B cell (primary cell): Measurements from ENCODE around the gene TEKT5. TPM values are rescaled to one million over a fixed set of nuclear protein-coding genes. Genes with fewer than 3 reads are reported as not detected.

ENCODE experiments used
- ATAC-seq: fragments of 200-7000 bp; cut with Tn5 transposase; one replicate; pipeline ENCODE4 v1.10.0; 2021; ENCODE audit warnings: low read depth, mild to moderate bottlenecking, moderate number of reproducible peaks, moderate library complexity
- CTCF ChIA-PET: fragments of 350-600 bp; sonication (Branson Sonifier 250); formaldehyde crosslinking; loops from one replicate; lab custom pipeline; 2021; ENCODE audit warnings: antibody characterized with exemption, inconsistent platforms; lab: Charles Lee
- POLR2A ChIA-PET: fragments of 350-600 bp; sonication (Branson Sonifier 250); formaldehyde crosslinking; loops from one replicate; lab custom pipeline; 2021; ENCODE audit warnings: antibody characterized with exemption; lab: Charles Lee
- DNase-seq: peaks from one replicate; pipeline ENCODE4 v3.0.0; 2013
- H2AFZ ChIP-seq: 2 replicates; pipeline ENCODE4 v1.6.1; 2012; ENCODE audit warnings: mild to moderate bottlenecking, low read depth, low read length; ENCODE audit not compliant: insufficient read depth, poor library complexity, severe bottlenecking
- H3K27ac ChIP-seq, 2 donors: 1 replicate in 1 of 2; 2 replicates in 1 of 2; pipeline ENCODE4 v1.5.1; 2012 to 2013; ENCODE audit warnings: low read length in 2 of 2, mild to moderate bottlenecking in 2 of 2, moderate library complexity in 1 of 2
- H3K27me3 ChIP-seq, 4 experiments: fragments of 200-600 bp in 1 of 4; sonication (generic) in 1 of 4; replicated peaks in 1 of 4; 1 replicate in 2 of 4; 2 replicates in 2 of 4; pipeline versions ENCODE4 v1.6.1 to v1.7.0; 2013 to 2016; ENCODE audit warnings: low read length in 3 of 4, mild to moderate bottlenecking in 2 of 4, mixed read lengths in 1 of 4, moderate library complexity in 1 of 4; ENCODE audit not compliant: insufficient read depth in 4 of 4, control insufficient read depth in 3 of 4; ENCODE audit errors: control extremely low read depth in 1 of 4
- H3K36me3 ChIP-seq, 2 experiments: replicated peaks in 1 of 2; 1 replicate in 1 of 2; 2 replicates in 1 of 2; pipeline versions ENCODE4 v1.6.1 to v1.7.1; 2013; ENCODE audit warnings: low read length in 1 of 2; ENCODE audit not compliant: insufficient read depth in 2 of 2, control insufficient read depth in 1 of 2; ENCODE audit errors: control extremely low read depth in 1 of 2, extremely low read depth in 1 of 2
- H3K4me1 ChIP-seq, 2 donors: fragments of 200-600 bp in 1 of 2; sonication (generic) in 1 of 2; 1 replicate in 1 of 2; 2 replicates in 1 of 2; pipeline versions ENCODE4 v1.5.1 to v1.6.1; 2013 to 2017; ENCODE audit warnings: low read length in 2 of 2; ENCODE audit not compliant: control insufficient read depth in 2 of 2, insufficient read depth in 2 of 2
- H3K4me2 ChIP-seq: replicated peaks from 2 replicates; pipeline ENCODE3; 2012; ENCODE audit warnings: mild to moderate bottlenecking, low read depth, low read length; ENCODE audit not compliant: poor library complexity, severe bottlenecking
- H3K4me3 ChIP-seq, 5 experiments: fragments of 200-600 bp in 1 of 5; sonication (generic) in 1 of 5; 1 replicate in 3 of 5; 2 replicates in 2 of 5; pipeline versions ENCODE4 v1.5.1 to v1.7.0; 2011 to 2016; ENCODE audit warnings: low read length in 4 of 5, mild to moderate bottlenecking in 4 of 5, low read depth in 2 of 5, control low read depth in 1 of 5, moderate library complexity in 1 of 5; ENCODE audit not compliant: insufficient read depth in 1 of 5; ENCODE audit errors: control extremely low read depth in 1 of 5, extremely low read depth in 1 of 5
- H3K79me2 ChIP-seq: fragments of 200-600 bp; sonication (generic); one replicate; pipeline ENCODE4 v1.6.0; 2016; ENCODE audit warnings: low read length; ENCODE audit not compliant: control insufficient read depth, insufficient read depth
- H3K9ac ChIP-seq: fragments of 200-600 bp; sonication (generic); 2 replicates; pipeline ENCODE4 v1.6.1; 2017; ENCODE audit warnings: mild to moderate bottlenecking, low read length, moderate library complexity
- H3K9me3 ChIP-seq, 3 donors: one replicate each; pipeline versions ENCODE4 v1.6.1 to v1.7.1; 2013; ENCODE audit warnings: low read length in 2 of 3; ENCODE audit not compliant: control insufficient read depth in 2 of 3, insufficient read depth in 1 of 3; ENCODE audit errors: control extremely low read depth in 1 of 3
- H4K20me1 ChIP-seq: 2 replicates; pipeline ENCODE4 v1.6.0; 2012; ENCODE audit warnings: mild to moderate bottlenecking, low read length; ENCODE audit not compliant: insufficient read depth, control insufficient read depth, poor library complexity, severe bottlenecking
- H3K27ac Mint-ChIP-seq: one replicate; pipeline ENCODE4 v1.8.0; 2021; ENCODE audit warnings: mixed read lengths
- H3K27me3 Mint-ChIP-seq: one replicate; pipeline ENCODE4 v1.8.0; 2021; ENCODE audit warnings: mixed read lengths
- H3K4me1 Mint-ChIP-seq: one replicate; pipeline ENCODE4 v1.8.0; 2021; ENCODE audit warnings: mixed read lengths
- H3K4me3 Mint-ChIP-seq: one replicate; pipeline ENCODE4 v1.8.0; 2021; ENCODE audit warnings: mixed read lengths
- H3K9me3 Mint-ChIP-seq: one replicate; pipeline ENCODE4 v1.8.0; 2022; ENCODE audit warnings: mixed read lengths; ENCODE audit not compliant: insufficient read depth
- CTCF ChIP-seq: fragments of 200-600 bp; IDR thresholded peaks from one replicate; pipeline ENCODE4 v1.8.0; 2022; ENCODE audit warnings: antibody characterized with exemption, mild to moderate bottlenecking
- EZH2 ChIP-seq: IDR thresholded peaks from 2 replicates; pipeline ENCODE4 v1.6.1; 2012; ENCODE audit warnings: borderline replicate concordance, low read depth, mild to moderate bottlenecking, moderate library complexity, low read length; ENCODE audit not compliant: insufficient read depth, poor library complexity, severe bottlenecking
- WGBS: methylation state at CpG from one replicate; pipeline ENCODE4 v1.1.5; 2013; ENCODE audit warnings: missing lambda C conversion rate; ENCODE audit not compliant: insufficient coverage; 5-methylcytosine and 5-hydroxymethylcytosine counted together
- intact Hi-C: fragments of 100-400 bp; cut with micrococcal nuclease; formaldehyde crosslinking; loops from one replicate; pipeline ENCODE4 v1.10.0; 2022
- polyA plus RNA-seq: library from polyadenylated mRNA; depleted of rRNA; stranded (reverse); fragments of >200 nt; gene quantifications from 2 replicates; pipeline ENCODE4 v1.2.3, GENCODE V29; 2012
- total RNA-seq, 2 donors: library from RNA; stranded (reverse); fragments of 120-200 nt in 1 of 2; gene quantifications; 1 replicate in 1 of 2; 2 replicates in 1 of 2; pipeline versions ENCODE4 v1.2.3 to v1.2.4, GENCODE V29; 2013 to 2022

TEKT5 gene
- total and polyA plus RNA-seq, 2 donors (not counting 1 experiment from before 2014, with no cell fraction given), result 0.42 to 0.57 TPM

GRCh38 chr16:10668322-10669045 lies 26.2 kb downstream of the TEKT5 start:
- no peak overlapping the region for H3K27ac Mint-ChIP-seq

More at GRCh38 chr16:10668322-10669045, 26.2 kb downstream of the TEKT5 start:
- H3K4me2 ChIP-seq, result no peak overlapping the region
- H3K4me3 ChIP-seq, result no peak overlapping the region
- H2AFZ ChIP-seq, result no peak overlapping the region
- peak; percentile 38 for TF ChIP-seq CTCF
- TF ChIP-seq EZH2, result no peak
- Mint-ChIP-seq H3K9me3 (peaks cover 6% of the 10 kb centered on the region), H3K4me3 (no peak overlapping the region), H3K4me1 (no peaks in the 10 kb centered on the region), H3K27me3 (peaks cover 3% of the 10 kb centered on the region)
- no peaks in the 10 kb centered on the region for H3K36me3 ChIP-seq
- no peaks in the 10 kb centered on the region for H4K20me1 ChIP-seq
- ATAC-seq (no peak), DNase-seq (no peak)
- POLR2A ChIA-PET, result no interaction called here
- H3K9ac ChIP-seq, result no peak overlapping the region
- intact Hi-C loops, result no loop called here
- H3K4me1 ChIP-seq, result no peaks in the 10 kb centered on the region
- no peaks in the 10 kb centered on the region for H3K79me2 ChIP-seq
- CTCF ChIA-PET, result interaction anchor here (0.9 to 1.1 kb wide), 3 partner anchors 29 to 354 kb away, joined by 3 to 4 read pairs (median 3); no protein-coding TSS in a partner anchor
- 85% methylated on average over 5 of the region's 8 CpGs for WGBS
- peaks cover 0 to 6% (median 0%) of the 10 kb centered on the region in 3 donors for H3K9me3 ChIP-seq
- H3K27me3 ChIP-seq, result no peaks in the 10 kb centered on the region
- no peak overlapping the region for H3K27ac ChIP-seq
